Ascending aorta (tissue), 2 donors: ENCODE results near the gene SYT9. TPM values are rescaled to one million over a fixed set of nuclear protein-coding genes. Genes with fewer than 3 reads are reported as not detected.

Experiments used
- DNase-seq, 2 donors: peaks; one replicate each; pipeline ENCODE4 v3.0.0-alpha.2; 2019; ENCODE audit warnings: low spot score in 2 of 2
- H3K27ac ChIP-seq, 2 donors: fragments of 200-600 bp; sonication (generic); one replicate each; pipeline ENCODE4 v1.5.1; 2016 to 2017; ENCODE audit warnings: mild to moderate bottlenecking in 1 of 2
- H3K27me3 ChIP-seq: fragments of 200-600 bp; sonication (generic); one replicate; pipeline ENCODE4 v1.5.1; 2017
- H3K36me3 ChIP-seq, 2 donors: fragments of 200-600 bp; sonication (generic); one replicate each; pipeline ENCODE4 v1.5.1; 2016
- H3K4me1 ChIP-seq, 2 donors: fragments of 200-600 bp; sonication (generic); one replicate each; pipeline ENCODE4 v1.5.1; 2016 to 2017; ENCODE audit warnings: mild to moderate bottlenecking in 1 of 2
- H3K4me3 ChIP-seq, 2 donors: fragments of 200-600 bp; sonication (generic); one replicate each; pipeline ENCODE4 v1.5.1; 2016 to 2017; ENCODE audit warnings: mild to moderate bottlenecking in 1 of 2
- H3K9me3 ChIP-seq, 2 donors: fragments of 200-600 bp; sonication (generic); one replicate each; pipeline ENCODE4 v1.5.1; 2016
- CTCF ChIP-seq, 3 experiments: fragments of 200-600 bp in 2 of 3; fragments of 450-650 bp in 1 of 3; sonication (generic) in 2 of 3; IDR thresholded peaks; one replicate each; pipeline ENCODE4 v1.5.1; 2016 to 2019; ENCODE audit warnings: antibody characterized with exemption in 3 of 3, mild to moderate bottlenecking in 1 of 3, moderate library complexity in 1 of 3
- intact Hi-C: fragments of 100-400 bp; cut with DNase I; formaldehyde crosslinking; loops from one replicate; pipeline ENCODE4 v1.15.1; 2023
- total RNA-seq: library from RNA; depleted of rRNA; stranded (reverse); fragments of >200 nt; gene quantifications from one replicate; pipeline ENCODE4 v1.1.0, GENCODE V29; 2016

Gene SYT9
- total RNA-seq, 1 donor from 2014 or later, result 3.1 TPM

- Histone ChIP-seq H3K9me3 (no peaks in the 10 kb centered on the region), H3K27me3 (no peaks in the 10 kb centered on the region), H3K4me1 (no peaks in the 10 kb centered on the region), H3K4me3 (no peak overlapping the region), H3K36me3 (no peaks in the 10 kb centered on the region), H3K27ac (no peak overlapping the region)
- DNase-seq, result no peak
- intact Hi-C loops, result no loop called here
- no peak for TF ChIP-seq CTCF (IDR thresholded peaks at IDR 0.05)
These were observed 133.0 kb downstream of the SYT9 start for GRCh38 chr11:7384691-7385090.

GRCh38 chr11:7385532-7385931 is 133.8 kb downstream of the SYT9 start:
- Histone ChIP-seq H3K9me3 (no peaks in the 10 kb centered on the region), H3K4me1 (no peaks in the 10 kb centered on the region), H3K4me3 (no peak overlapping the region), H3K27me3 (no peaks in the 10 kb centered on the region), H3K36me3 (no peaks in the 10 kb centered on the region), H3K27ac (no peak overlapping the region)
- TF ChIP-seq CTCF (IDR thresholded peaks at IDR 0.05), result no peak
- no peak for DNase-seq
- intact Hi-C loops, result no loop called here

DNA sequence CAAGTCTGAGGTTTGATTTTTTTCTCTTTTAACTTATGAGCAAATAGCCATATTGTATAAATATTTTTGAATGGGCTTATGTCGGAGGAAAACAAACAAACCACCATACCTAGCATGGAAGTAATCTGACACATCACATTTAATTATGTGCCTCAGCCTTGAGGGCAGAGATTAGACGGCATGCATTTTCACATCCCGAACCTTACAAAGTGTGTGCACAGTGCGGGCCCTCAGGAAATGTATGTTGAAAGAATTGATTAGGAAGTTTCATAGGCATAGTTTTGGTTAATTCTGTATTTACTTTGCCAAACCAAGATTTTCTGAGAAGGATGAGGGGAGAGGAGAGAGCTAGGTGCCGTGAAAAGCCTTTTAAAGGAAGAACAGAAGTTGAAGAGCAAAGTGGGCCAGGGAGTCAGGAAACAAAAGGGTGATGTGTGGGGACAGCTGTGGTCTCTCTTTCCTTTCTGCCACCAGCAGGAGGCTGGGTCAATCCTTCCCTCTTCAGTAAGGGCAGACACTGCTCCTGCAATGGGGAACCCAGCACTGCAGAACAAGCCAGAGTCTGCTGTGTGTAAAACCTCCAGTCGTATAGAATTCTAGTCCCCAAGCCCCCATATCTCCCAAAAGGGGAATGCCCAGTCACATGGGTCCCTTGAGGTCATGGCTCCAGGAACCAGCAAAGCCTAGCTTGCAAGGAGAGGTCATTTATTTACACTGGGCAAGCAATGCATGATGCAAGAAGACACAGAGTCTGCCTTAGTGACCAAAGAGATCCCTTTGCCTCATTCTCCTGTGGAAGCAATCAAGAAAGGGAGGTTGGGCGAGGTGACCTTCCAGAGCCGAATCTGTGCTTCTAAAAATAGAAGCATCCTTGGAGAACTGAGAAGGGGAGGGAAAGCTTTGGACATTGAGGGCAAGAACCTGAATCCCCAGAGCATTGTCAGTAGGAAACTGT is 162.5 kb downstream of the SYT9 start:
- intact Hi-C loops, result no loop called here
- peaks cover 0 to 9% of the 10 kb centered on the region in 2 donors for H3K9me3 ChIP-seq
- TF ChIP-seq CTCF (IDR thresholded peaks at IDR 0.05), result no peak
- no peak for DNase-seq
- H3K27ac ChIP-seq, result no peak overlapping the region
- no peak overlapping the region for H3K4me3 ChIP-seq
- no peaks in the 10 kb centered on the region for H3K36me3 ChIP-seq
- H3K27me3 ChIP-seq, result no peaks in the 10 kb centered on the region
- H3K4me1 ChIP-seq, result no peaks in the 10 kb centered on the region

DNA sequence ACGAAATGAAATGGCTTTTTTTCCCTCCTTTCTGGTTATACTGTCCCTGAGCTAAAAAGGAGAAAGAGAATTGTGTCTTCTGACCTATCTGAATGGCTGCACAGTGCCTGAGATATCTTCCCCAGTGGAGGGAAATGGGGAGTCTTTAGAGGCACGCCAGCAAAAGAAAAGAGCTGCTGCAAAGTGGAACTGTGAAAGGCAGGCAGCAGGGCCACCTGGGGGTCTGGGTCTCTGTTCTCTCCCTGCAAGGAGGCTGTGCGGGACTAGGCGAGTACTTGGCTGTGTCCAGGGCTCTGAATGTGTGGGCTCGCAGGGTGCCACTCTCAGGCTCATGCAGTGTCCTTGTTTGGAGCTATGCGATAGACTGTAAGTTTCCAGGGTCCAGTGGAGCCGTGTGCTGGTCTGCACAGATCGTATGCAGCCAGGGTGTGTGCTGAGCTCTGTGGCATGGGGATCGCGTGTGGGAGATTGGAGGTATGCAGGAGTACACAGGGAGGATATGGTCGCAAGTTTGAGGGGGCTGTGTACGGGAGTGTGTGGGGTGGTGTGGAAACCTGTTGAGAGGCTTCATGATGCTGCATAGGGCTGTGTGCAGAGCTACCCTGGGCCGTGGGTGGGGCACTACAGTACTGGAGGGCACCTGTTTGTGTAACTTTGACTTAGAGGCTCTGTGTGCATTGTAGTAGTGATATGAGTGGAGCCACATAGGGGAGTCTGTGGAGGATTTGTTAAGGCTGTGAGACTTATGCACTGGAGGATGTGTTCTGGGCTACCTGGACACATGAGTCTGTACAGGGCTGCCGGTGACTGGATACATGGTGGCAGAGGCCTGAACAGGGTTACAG is 163.5 kb downstream of the SYT9 start:
- H3K4me1 ChIP-seq, result no peaks in the 10 kb centered on the region
- intact Hi-C loops, result no loop called here
- H3K27me3 ChIP-seq, result no peaks in the 10 kb centered on the region
- TF ChIP-seq CTCF (IDR thresholded peaks at IDR 0.05), result no peak
- H3K36me3 ChIP-seq, result no peaks in the 10 kb centered on the region
- H3K4me3 ChIP-seq, result no peak overlapping the region
- H3K27ac ChIP-seq, result no peak overlapping the region
- no peak for DNase-seq
- peaks cover 0 to 9% of the 10 kb centered on the region in 2 donors for H3K9me3 ChIP-seq

DNA sequence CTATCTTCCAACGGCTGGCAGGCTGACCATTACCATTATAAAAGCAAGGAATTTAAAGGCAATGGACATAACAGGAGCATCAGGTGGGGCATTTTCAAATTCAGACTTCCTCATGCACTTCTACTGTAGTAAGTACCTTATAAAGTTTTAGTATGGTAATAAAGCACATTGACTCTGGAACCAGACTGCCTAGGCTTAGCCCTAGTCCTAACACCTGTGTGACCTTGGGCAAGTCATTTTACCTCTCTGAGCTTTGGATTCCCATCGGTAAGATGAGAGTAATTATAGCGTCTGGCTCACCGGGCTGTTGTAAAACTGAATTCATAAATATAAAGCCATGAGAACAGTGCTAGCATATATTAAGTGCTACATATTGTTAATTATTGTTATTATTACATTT is 164.4 kb downstream of the SYT9 start:
- Histone ChIP-seq H3K9me3 (peaks cover 0 to 4% of the 10 kb centered on the region in 2 donors), H3K27ac (no peak overlapping the region), H3K36me3 (no peaks in the 10 kb centered on the region), H3K4me3 (no peak overlapping the region), H3K4me1 (no peaks in the 10 kb centered on the region), H3K27me3 (no peaks in the 10 kb centered on the region)
- DNase-seq, result no peak
- TF ChIP-seq CTCF (IDR thresholded peaks at IDR 0.05), result no peak
- intact Hi-C loops, result no loop called here
